IMR-90 (cell line): ENCODE data around the gene ARPC4.

Experiments used
- CHD1 ChIP-seq: IDR thresholded peaks from 2 replicates; pipeline ENCODE4 v1.6.1; 2012; ENCODE audit warnings: low read depth, low read length, improper control_type of control experiment
- POLR2A ChIP-seq: IDR thresholded peaks from 2 replicates; pipeline ENCODE4 v1.6.1; 2012; ENCODE audit warnings: mild to moderate bottlenecking, low read depth, low read length
- SMC3 ChIP-seq: fragments of 150-350 bp; IDR thresholded peaks from 2 replicates; pipeline ENCODE4 v1.6.1; 2016; ENCODE audit warnings: low read depth, mild to moderate bottlenecking, antibody characterized with exemption, low read length, moderate library complexity
- TF ChIP-seq, protein P1 (sequence below): conservative IDR thresholded peaks from 2 replicates; pipeline ENCODE4 v1.5.1; 2012; ENCODE audit warnings: mild to moderate bottlenecking, low read depth, low read length, improper control_type of control experiment

DNA sequence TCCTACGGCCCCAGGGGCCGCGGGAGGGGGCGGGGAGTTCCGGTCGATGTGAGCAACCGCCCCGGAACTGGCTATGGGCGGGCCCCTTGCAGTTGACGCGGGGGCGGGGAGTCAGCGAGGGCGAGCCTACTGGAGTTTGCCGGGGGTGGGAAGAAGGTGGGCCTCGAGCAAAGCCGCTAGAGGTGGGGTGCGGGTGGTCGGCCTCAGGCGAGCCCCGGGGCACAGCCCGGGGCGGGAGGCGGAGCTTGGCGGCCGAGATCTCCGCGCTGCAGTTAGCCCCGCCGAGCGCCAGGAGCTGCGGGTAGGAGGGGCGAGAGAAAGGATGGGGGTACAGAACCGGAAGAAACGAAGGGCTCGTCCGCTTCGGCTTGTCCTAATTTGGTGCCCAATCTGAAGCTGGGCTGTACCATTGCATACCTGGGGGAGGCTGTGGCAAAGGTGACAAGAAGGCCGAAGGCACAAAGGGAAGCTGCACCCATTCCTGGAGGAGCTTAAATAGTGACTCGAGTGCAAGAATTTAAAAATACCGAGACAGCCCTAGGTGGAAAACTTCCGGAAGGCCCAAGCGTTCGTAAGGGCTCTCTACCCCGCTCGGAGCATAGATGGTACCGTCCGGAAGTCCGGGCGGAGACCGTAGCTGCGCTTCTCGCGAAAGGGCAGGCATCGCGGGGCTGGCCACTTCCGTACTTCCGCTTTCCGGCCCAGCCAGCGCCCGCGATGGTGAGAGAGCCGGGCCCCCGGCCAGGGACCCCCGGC is at the start of gene ARPC4, which contains the start of gene TADA3:
- no peak for TF ChIP-seq SMC3
- TF ChIP-seq, protein P1, sequence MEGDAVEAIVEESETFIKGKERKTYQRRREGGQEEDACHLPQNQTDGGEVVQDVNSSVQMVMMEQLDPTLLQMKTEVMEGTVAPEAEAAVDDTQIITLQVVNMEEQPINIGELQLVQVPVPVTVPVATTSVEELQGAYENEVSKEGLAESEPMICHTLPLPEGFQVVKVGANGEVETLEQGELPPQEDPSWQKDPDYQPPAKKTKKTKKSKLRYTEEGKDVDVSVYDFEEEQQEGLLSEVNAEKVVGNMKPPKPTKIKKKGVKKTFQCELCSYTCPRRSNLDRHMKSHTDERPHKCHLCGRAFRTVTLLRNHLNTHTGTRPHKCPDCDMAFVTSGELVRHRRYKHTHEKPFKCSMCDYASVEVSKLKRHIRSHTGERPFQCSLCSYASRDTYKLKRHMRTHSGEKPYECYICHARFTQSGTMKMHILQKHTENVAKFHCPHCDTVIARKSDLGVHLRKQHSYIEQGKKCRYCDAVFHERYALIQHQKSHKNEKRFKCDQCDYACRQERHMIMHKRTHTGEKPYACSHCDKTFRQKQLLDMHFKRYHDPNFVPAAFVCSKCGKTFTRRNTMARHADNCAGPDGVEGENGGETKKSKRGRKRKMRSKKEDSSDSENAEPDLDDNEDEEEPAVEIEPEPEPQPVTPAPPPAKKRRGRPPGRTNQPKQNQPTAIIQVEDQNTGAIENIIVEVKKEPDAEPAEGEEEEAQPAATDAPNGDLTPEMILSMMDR = no peak
- TF ChIP-seq POLR2A = peak; percentile 94
- TF ChIP-seq CHD1 = peak; percentile 100; the same call in 1 of the 2 replicates
